Stimulated activated memory B cell treated with anti-CD40 and anti-IgM and Interleukin-4, amounts not matched to agents 10 μg/mL and 1 μg/mL and 100 μg/mL, for 72 hours (primary cell): Measurements from ENCODE around the gene NRGN.
A peak's percentile ranks its signal among the peaks of the same experiment; 100 is the strongest.

Experiments
- ATAC-seq: fragments of 150-1000 bp; cut with Tn5 transposase; 2 replicates; pipeline ENCODE4 v1.10.0; 2021
- H3K27ac Mint-ChIP-seq: one replicate; pipeline ENCODE4 v1.8.0; 2022; ENCODE audit warnings: mild to moderate bottlenecking, mixed read lengths
- H3K27me3 Mint-ChIP-seq: one replicate; pipeline ENCODE4 v1.8.0; 2022; ENCODE audit warnings: mixed read lengths
- H3K36me3 Mint-ChIP-seq: one replicate; pipeline ENCODE4 v1.8.0; 2022; ENCODE audit warnings: mixed read lengths
- H3K4me1 Mint-ChIP-seq: one replicate; pipeline ENCODE4 v1.8.0; 2022; ENCODE audit warnings: mixed read lengths
- H3K4me3 Mint-ChIP-seq: one replicate; pipeline ENCODE4 v1.8.0; 2022; ENCODE audit warnings: mild to moderate bottlenecking, moderate library complexity, mixed read lengths
- H3K9me3 Mint-ChIP-seq: one replicate; pipeline ENCODE4 v1.8.0; 2022; ENCODE audit warnings: mixed read lengths

The NRGN gene

DNA sequence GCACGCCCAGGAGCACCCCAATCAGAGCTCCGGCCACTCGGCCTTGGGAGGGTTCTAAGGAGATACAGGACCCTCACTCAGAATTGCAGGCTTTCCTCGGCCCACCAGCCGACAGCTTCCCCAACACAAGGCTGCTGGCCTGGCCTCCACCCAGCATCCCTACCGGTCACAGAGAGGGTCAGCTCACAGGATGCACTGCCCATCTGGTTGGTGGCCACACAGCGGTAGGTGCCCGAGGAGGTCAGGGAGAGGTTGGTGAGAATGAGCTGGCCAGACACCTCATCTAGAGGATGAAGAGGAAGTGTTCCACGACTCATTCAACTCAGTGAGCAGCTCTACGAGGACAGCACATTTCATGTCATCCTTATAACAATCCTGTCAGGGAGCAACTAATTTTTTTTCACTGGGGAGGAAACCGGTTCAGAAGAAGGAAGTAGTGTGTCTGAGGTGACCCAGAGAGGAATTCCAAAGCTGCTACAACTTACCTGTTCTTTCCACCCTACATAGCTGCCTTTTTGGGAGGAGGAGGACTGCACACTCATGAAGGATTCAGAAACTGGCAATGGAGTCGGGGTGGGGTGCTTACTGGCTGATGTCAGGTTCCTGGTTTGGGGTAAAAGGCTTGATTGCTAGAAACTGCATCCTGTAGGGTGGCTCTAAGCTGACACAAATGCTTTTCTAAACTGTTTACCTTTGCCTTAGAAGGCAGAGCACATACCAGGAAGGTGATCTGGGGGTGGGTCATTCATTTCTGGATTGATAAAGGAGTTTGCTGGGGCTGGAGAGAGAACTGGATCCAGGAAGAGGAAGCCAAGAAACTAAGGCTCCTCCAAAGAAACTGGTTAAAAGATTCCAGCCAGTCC lies 9.0 kb downstream of the NRGN start:
- Mint-ChIP-seq H3K36me3 (no peaks in the 10 kb centered on the region), H3K27me3 (no peaks in the 10 kb centered on the region), H3K4me3 (no peak overlapping the region), H3K27ac (no peak overlapping the region), H3K4me1 (peaks cover 34% of the 10 kb centered on the region), H3K9me3 (no peaks in the 10 kb centered on the region)
- no peak for ATAC-seq

- H3K27ac Mint-ChIP-seq = no peak overlapping the region
- H3K4me3 Mint-ChIP-seq = no peak overlapping the region
- H3K9me3 Mint-ChIP-seq = no peaks in the 10 kb centered on the region
- H3K27me3 Mint-ChIP-seq = no peaks in the 10 kb centered on the region
- no peak for ATAC-seq
- no peaks in the 10 kb centered on the region for H3K36me3 Mint-ChIP-seq
- peaks cover 34% of the 10 kb centered on the region for H3K4me1 Mint-ChIP-seq
These were observed 10.2 kb downstream of the NRGN start for GRCh38 chr11:124749912-124750311.

GRCh38 chr11:124751391-124751740 lies 11.6 kb downstream of the NRGN start:
- Mint-ChIP-seq H3K27ac (no peak overlapping the region), H3K4me3 (no peak overlapping the region), H3K9me3 (no peaks in the 10 kb centered on the region), H3K27me3 (peaks cover 7% of the 10 kb centered on the region), H3K4me1 (peaks cover 32% of the 10 kb centered on the region), H3K36me3 (no peaks in the 10 kb centered on the region)
- no peak for ATAC-seq

DNA sequence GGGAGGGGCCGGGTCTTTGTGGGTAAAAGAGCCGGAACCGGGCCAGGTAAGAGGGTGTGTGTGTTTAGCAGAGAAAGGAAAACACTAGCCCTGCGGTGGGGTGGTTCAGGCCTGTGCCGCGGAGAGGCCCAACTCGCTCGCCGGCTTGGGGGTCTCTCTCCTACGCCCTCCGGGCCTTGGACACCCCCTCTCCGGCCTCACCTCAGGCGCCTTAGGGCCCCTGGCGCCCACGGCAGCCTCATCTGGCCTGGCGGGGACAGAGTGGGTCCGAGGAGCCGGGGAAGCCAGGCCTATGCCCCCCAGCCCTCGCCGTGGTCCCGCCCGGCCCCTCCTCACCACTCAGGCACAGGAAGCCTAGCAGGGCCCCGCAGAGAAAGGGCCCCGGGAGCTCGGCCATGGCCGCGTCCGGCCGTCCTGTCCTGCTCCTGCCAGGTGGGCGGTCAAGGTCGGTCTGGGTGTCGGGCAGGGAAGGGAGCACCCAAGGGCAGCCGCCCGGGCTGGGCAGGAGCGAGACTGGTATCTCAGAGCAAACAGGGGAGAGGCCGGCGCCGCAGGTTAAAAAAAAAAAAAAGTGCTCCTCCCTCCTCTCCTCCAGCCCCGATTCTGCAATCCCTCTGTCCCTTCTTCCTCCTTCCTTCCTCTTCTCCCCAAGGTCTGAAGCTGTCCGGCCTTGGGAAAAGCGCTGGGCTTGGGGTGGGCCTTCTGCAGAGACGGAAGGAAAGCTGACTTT lies 12.2 kb downstream of the NRGN start, which contains the start of gene VSIG2:
Gene VSIG2, minus strand, starts transcription at position 515 of the 730 bp plus-strand sequence. Its CDS starts 118 bp downstream, at position 397.
- H3K9me3 Mint-ChIP-seq = no peaks in the 10 kb centered on the region
- H3K4me3 Mint-ChIP-seq = no peak within 1 kb of the TSS
- no peak within 1 kb of the TSS for H3K27ac Mint-ChIP-seq
- H3K27me3 Mint-ChIP-seq = peaks cover 12% of the 10 kb centered on the region
- H3K36me3 Mint-ChIP-seq = no peaks in the 10 kb centered on the region
- H3K4me1 Mint-ChIP-seq = peaks cover 27% of the 10 kb centered on the region
- no peak for ATAC-seq

DNA sequence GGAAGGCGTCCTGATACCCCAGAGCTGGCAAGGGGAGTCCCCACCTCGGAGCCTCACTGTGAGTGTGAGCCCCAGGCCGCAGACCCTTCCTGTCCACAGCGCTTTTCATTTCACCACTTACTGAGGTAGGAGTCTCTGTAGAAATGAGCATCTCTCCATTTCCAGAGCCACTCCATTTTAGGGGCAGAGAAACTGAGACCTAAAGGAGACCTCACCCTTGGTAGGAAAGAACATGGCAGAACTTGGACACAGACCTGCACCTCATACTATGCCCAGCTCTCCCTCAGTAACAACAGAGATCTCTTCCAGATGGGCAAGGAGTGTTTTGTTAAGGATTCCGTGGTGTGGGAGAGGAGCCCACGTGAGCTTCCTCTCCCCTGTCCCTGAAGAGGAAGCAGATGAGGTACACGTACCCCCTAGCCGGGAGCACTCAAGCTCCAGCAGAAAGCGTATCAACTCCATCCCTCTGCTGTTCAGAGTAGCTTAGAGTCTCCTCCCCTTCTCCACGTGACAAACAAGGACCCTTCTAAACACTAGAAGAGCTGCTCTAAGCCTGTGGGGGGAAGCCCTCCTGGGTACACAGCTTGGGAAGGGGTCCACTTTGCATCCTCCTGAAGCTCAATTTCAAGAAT lies 12.8 kb downstream of the NRGN start:
- Mint-ChIP-seq H3K27me3 (peaks cover 19% of the 10 kb centered on the region), H3K36me3 (no peaks in the 10 kb centered on the region), H3K9me3 (no peaks in the 10 kb centered on the region), H3K27ac (no peak overlapping the region), H3K4me1 (peaks cover 27% of the 10 kb centered on the region), H3K4me3 (no peak overlapping the region)
- no peak for ATAC-seq

GRCh38 chr11:124753205-124753604 lies 13.5 kb downstream of the NRGN start:
- Mint-ChIP-seq H3K27me3 (peaks cover 25% of the 10 kb centered on the region), H3K27ac (no peak overlapping the region)

GRCh38 chr11:124753624-124754023 lies 13.9 kb downstream of the NRGN start:
- no peak for ATAC-seq
- Mint-ChIP-seq H3K4me3 (no peak overlapping the region), H3K9me3 (no peaks in the 10 kb centered on the region), H3K4me1 (peaks cover 29% of the 10 kb centered on the region), H3K27me3 (peaks cover 29% of the 10 kb centered on the region), H3K27ac (no peak overlapping the region), H3K36me3 (no peaks in the 10 kb centered on the region)

More at GRCh38 chr11:124753205-124753604, 13.5 kb downstream of the NRGN start:
- Mint-ChIP-seq H3K4me3 (no peak overlapping the region), H3K9me3 (no peaks in the 10 kb centered on the region), H3K4me1 (peaks cover 29% of the 10 kb centered on the region), H3K36me3 (no peaks in the 10 kb centered on the region)
- no peak for ATAC-seq

GRCh38 chr11:124754309-124754708 lies 14.6 kb downstream of the NRGN start:
- Mint-ChIP-seq H3K27me3 (peaks cover 36% of the 10 kb centered on the region), H3K9me3 (no peaks in the 10 kb centered on the region), H3K4me3 (no peak overlapping the region), H3K27ac (no peak overlapping the region), H3K4me1 (peaks cover 29% of the 10 kb centered on the region), H3K36me3 (no peaks in the 10 kb centered on the region)
- ATAC-seq = no peak

DNA sequence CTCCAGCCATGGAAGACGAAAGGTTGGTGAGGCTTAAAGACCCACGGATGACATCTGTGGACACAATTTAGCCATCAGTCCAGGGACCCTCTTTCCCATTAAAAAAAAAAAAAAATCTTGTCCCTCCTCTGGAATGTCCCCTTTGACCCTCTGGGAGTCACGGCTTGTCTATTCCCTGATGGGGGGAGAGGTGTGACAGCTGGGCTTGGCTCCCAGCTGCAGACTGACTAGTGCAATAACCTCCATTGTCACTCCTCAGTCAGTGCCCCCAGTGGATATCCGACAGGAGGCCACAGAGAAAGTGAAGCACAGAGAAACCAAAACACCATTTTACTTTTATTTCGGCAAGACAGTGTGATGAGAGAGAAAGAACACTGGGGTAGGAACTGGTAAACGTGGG lies 15.0 kb downstream of the NRGN start:
- no peak for ATAC-seq
- Mint-ChIP-seq H3K4me3 (no peak overlapping the region), H3K9me3 (no peaks in the 10 kb centered on the region), H3K4me1 (peaks cover 29% of the 10 kb centered on the region), H3K27ac (no peak overlapping the region), H3K27me3 (peaks cover 40% of the 10 kb centered on the region), H3K36me3 (no peaks in the 10 kb centered on the region)

DNA sequence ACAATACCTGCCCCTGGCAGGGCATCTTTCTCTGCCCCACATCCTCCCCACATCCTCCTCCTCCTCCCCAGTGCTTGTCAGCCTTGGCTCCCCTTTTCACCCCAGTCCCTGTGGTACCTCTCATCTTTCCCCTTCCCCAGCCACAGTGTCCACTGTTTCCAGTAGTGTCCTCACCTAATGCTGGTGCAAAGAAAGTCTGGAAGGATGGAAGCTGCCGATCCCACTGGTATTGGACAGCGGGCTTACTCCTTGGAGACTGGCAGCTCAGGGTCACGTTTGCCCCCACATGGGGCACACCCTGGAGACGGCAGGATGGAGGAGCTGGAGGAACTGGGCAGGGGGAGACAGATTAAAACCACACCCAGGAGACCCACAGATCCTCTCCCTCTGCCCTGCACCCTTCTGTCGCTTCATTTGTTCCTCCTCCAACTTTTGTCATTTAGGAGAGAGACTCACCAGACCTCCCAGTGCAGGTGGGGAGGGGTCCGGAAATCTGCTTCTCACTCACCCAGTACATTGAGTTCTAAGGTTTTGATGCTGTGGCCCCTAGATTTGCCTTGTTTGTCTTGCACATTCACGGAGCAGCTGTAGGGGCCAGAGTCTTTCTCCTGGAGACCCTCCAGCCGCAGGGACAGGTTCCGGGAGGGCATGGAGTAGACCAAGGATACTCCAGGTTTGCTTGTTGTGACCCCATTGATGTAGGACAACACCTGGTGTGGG lies 16.5 kb downstream of the NRGN start:
- Mint-ChIP-seq H3K9me3 (no peaks in the 10 kb centered on the region), H3K27me3 (peaks cover 55% of the 10 kb centered on the region), H3K4me1 (peaks cover 33% of the 10 kb centered on the region), H3K36me3 (no peaks in the 10 kb centered on the region), H3K27ac (no peak overlapping the region), H3K4me3 (no peak overlapping the region)
- ATAC-seq = no peak

GRCh38 chr11:124756753-124757227 lies 17.0 kb downstream of the NRGN start:
- Mint-ChIP-seq H3K36me3 (no peaks in the 10 kb centered on the region), H3K27ac (no peak overlapping the region), H3K9me3 (no peaks in the 10 kb centered on the region), H3K4me3 (no peak overlapping the region), H3K4me1 (peaks cover 39% of the 10 kb centered on the region), H3K27me3 (peaks cover 61% of the 10 kb centered on the region)
- ATAC-seq = no peak

DNA sequence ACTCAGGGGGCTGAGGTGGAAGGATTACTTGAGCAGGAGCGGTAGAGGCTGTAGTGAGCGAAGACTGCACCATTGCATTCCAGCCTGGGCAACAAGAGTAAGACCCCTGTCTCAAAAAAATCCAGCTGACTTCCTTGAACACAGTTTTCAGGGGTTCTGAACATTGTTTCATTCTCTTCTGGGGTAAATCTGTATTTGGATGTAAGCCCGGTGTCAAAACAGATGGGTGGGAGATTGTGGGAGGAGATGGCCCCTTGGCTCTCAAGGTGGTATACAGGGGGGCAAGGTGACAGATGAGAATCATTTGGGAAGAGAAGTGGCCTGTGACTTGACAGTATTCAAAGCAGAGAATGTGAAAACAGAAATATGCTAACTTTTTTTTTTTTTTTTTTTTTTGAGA lies 17.6 kb downstream of the NRGN start:
- Mint-ChIP-seq H3K27ac (no peak overlapping the region), H3K27me3 (peaks cover 62% of the 10 kb centered on the region), H3K4me1 (peaks cover 41% of the 10 kb centered on the region), H3K4me3 (no peak overlapping the region), H3K36me3 (no peaks in the 10 kb centered on the region), H3K9me3 (no peaks in the 10 kb centered on the region)
- ATAC-seq = no peak

GRCh38 chr11:124758355-124759265 lies 18.9 kb downstream of the NRGN start:
- Mint-ChIP-seq H3K4me1 (peaks cover 50% of the 10 kb centered on the region), H3K4me3 (peak overlapping the region; percentile 72), H3K27ac (peak overlapping the region; percentile 19), H3K27me3 (peaks cover 62% of the 10 kb centered on the region), H3K36me3 (no peaks in the 10 kb centered on the region), H3K9me3 (no peaks in the 10 kb centered on the region)
- peak; percentile 76 for ATAC-seq
